ENCODE data around the gene FOXP1.

The FOXP1 gene

DNA sequence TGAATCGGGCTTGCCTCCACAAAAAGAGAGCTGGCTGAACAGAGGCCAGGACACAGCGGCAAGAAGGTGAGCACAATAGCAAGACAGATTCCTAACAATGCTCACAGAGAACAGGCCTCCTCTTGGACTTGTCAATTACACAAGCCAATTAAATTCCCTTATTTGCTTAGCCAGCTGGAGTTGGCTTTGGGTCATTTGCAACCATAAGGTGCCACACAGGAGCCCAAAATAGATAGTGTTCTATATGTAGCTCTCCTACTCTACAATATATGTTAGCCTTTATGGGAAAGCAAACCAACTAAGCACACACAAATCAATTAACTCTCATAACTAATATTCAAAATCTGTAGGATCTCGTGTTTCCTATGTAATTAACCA, 335.6 kb downstream of the FOXP1 start:
- no peak overlapping the region for H3K4me3 ChIP-seq (ENCODE audit: low read depth, low read length)
- H3K9me3 ChIP-seq (ENCODE audit: severe bottlenecking) = no peaks in the 10 kb centered on the region
- TF ChIP-seq, protein P1, sequence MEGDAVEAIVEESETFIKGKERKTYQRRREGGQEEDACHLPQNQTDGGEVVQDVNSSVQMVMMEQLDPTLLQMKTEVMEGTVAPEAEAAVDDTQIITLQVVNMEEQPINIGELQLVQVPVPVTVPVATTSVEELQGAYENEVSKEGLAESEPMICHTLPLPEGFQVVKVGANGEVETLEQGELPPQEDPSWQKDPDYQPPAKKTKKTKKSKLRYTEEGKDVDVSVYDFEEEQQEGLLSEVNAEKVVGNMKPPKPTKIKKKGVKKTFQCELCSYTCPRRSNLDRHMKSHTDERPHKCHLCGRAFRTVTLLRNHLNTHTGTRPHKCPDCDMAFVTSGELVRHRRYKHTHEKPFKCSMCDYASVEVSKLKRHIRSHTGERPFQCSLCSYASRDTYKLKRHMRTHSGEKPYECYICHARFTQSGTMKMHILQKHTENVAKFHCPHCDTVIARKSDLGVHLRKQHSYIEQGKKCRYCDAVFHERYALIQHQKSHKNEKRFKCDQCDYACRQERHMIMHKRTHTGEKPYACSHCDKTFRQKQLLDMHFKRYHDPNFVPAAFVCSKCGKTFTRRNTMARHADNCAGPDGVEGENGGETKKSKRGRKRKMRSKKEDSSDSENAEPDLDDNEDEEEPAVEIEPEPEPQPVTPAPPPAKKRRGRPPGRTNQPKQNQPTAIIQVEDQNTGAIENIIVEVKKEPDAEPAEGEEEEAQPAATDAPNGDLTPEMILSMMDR (IDR thresholded peaks at IDR 0.05; ENCODE audit: low read depth, low read length) = no peak
- no peaks in the 10 kb centered on the region for H3K36me3 ChIP-seq
- no peak for DNase-seq
- no peak overlapping the region for H3K27ac ChIP-seq
- H3K27me3 ChIP-seq (ENCODE audit: insufficient read depth, low read depth, severe bottlenecking) = no peaks in the 10 kb centered on the region

DNA sequence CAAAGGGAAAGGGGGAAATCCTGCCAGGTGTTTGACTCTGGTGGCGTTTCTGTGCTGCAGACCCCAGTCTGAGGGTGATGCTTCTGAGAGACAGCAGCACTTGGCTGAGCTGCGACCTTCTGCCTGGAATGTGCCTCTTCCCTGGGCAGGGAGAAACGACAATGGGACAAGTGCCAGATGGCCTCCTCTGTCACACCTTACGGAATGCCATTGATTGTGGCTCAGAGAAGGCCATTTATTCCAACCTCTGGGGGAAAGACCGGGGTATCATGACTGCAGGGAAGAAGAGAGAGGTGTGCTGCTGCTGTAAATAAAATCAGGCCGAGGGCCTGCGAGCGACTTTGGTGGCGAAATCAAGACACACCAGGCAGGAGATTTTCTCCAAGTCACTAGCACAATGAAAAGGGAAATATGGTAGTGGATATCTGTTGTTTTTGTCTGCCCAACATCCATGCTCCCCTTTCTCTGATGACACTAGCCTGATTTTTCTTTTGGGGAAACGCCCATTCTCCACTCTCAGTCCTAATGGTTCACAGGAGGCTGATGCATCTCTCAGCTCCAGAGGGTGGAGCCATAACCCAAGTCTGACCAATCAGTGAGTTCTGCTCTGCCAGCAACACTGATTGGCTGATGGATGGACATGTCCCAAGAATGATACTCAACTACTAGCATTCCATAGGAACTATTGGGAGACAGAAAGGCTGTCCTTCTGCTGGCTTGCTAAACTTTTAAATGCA, 336.1 kb downstream of the FOXP1 start:
- Histone ChIP-seq H3K36me3 (no peaks in the 10 kb centered on the region), H3K27me3 (ENCODE audit: insufficient read depth, low read depth, severe bottlenecking) (no peaks in the 10 kb centered on the region), H3K9me3 (ENCODE audit: severe bottlenecking) (no peaks in the 10 kb centered on the region), H3K27ac (no peak overlapping the region), H3K4me3 (ENCODE audit: low read depth, low read length) (no peak overlapping the region)
- TF ChIP-seq, protein P1 (IDR thresholded peaks at IDR 0.05; ENCODE audit: low read depth, low read length) = no peak
- no peak for DNase-seq

DNA sequence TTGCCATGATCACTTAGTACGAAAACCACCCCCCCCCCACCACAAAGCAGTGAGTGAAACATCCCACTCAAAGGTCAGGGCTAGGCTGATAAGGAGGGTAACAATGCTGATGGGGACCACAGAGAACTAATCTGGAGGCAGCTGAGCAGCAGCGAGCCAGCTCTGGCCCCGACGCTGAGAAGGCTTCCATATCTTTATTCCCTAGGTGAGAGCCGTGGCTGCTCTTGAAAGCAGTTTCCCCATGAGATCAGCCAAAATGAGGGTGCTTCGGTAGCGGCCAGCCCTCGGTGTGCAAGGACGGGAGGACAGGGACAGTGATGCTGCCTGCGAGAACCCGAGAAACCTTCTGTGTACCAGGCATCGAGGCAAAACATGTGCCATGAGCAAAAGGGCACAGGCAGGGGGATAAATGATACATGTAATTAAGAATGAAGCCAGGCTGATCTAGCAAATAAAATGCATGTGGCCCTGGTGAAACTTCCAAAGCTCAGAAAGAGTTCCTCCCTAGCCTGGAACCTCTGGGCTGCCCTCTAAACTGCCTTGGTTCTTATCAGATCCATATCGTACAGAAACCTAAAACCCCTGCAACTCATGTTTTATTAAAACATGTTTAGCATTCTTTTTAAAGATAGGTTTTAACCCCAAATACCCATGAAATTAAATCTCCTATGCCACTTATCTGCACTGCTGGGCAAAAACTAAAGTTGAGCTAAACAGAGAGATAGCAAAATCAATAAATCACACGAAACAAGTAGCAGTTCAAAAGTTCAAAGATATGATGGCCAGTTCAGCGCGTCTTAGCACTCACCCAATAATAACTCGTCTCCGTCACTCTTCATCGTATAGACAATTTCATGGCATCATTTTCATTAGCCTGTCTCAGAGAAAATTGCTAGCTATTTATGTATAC, 337.3 kb downstream of the FOXP1 start:
- H3K36me3 ChIP-seq = no peaks in the 10 kb centered on the region
- TF ChIP-seq, protein P1 (IDR thresholded peaks at IDR 0.05; ENCODE audit: low read depth, low read length) = no peak
- no peaks in the 10 kb centered on the region for H3K27me3 ChIP-seq (ENCODE audit: insufficient read depth, low read depth, severe bottlenecking)
- no peak for DNase-seq
- no peak overlapping the region for H3K4me3 ChIP-seq (ENCODE audit: low read depth, low read length)
- H3K9me3 ChIP-seq (ENCODE audit: severe bottlenecking) = no peaks in the 10 kb centered on the region
- H3K27ac ChIP-seq = no peak overlapping the region

DNA sequence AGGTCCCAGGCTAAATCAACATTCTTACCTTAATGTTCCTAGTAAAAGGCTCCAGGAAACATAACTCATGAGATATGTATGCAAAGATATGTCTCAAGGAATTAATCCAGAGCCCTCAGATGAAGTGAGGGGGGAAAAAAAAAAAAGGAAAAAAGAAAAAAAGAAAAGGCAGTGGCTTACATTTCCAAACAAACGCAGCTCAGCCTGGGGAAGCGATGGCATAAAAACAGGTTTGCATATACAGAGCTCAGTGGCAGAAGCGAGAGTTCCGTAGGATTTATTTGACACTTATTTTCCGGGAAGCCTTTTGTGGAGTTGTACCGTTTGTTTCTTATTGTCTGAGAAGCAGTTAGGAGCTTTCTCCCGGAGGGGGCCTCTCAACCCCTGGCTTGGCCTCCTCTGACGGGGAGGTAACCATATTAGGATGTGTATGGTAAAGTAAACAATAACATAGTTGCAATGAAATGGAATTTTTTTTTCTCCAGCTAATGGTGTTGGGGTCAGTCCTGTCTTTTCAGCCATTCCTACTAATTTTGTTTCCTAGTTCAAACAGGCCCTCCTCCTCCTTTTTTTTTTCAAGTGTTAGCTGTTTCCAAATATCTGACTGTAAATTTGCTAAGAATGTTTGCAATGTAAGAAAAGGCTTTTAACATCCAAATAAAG, 338.6 kb downstream of the FOXP1 start:
- TF ChIP-seq, protein P1 (IDR thresholded peaks at IDR 0.05; ENCODE audit: low read depth, low read length) = no peak
- DNase-seq = no peak
- Histone ChIP-seq H3K4me3 (ENCODE audit: low read depth, low read length) (no peak overlapping the region), H3K36me3 (no peaks in the 10 kb centered on the region), H3K27me3 (ENCODE audit: insufficient read depth, low read depth, severe bottlenecking) (no peaks in the 10 kb centered on the region), H3K27ac (no peak overlapping the region), H3K9me3 (ENCODE audit: severe bottlenecking) (no peaks in the 10 kb centered on the region)

DNA sequence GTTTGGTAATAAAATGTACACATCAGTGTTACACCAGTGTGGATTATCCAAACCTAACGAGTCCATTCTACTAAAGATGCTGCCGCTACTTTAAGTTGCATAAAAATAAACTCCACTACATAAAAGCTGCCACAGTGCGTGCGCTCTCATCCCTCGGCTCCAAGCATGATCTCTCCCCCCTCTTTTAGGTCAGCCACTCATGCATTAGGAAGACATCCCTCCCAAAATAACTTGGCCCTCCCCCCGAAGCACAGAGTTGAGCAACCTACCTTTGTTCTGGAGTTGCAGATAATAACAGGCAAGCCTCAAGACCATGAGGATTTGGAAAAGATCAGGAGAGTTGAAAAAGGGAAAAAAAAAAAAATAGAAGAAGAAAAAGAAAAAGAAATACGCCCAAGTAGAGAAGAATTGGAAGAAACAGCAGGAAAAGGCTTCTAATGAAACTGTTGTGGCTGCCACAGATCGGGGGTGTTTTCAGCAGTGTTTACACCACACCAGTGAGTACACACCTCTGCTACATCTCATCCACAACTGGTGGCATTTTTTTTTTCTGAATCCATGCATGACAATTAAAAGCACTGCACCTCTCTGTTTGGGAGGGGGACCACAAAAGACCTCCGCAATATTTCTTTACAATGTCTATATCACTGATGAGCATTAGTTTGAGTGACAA, 339.2 kb downstream of the FOXP1 start:
- H3K4me3 ChIP-seq (ENCODE audit: low read depth, low read length) = no peak overlapping the region
- TF ChIP-seq, protein P1 (IDR thresholded peaks at IDR 0.05; ENCODE audit: low read depth, low read length) = no peak
- H3K27ac ChIP-seq = no peak overlapping the region

More for the DNA sequence above, 339.2 kb downstream of the FOXP1 start:
- no peaks in the 10 kb centered on the region for H3K27me3 ChIP-seq (ENCODE audit: insufficient read depth, low read depth, severe bottlenecking)
- no peak for DNase-seq
- no peaks in the 10 kb centered on the region for H3K9me3 ChIP-seq (ENCODE audit: severe bottlenecking)
- H3K36me3 ChIP-seq = no peaks in the 10 kb centered on the region

Data from WERI-Rb-1 (cell line).